HG03571 (cell line): ENCODE results near the gene PCID2.
A peak's percentile ranks its signal among the peaks of the same experiment; 100 is the strongest.

Experiments used
- ATAC-seq: cut with Tn5 transposase; IDR thresholded peaks from one replicate; pipeline ENCODE4 v1.9.1; 2021; ENCODE audit not compliant: unreplicated experiment

PCID2 gene

GRCh38 chr13:113220141-113220598, 11.7 kb upstream of the PCID2 start:
- ATAC-seq, result no peak

DNA sequence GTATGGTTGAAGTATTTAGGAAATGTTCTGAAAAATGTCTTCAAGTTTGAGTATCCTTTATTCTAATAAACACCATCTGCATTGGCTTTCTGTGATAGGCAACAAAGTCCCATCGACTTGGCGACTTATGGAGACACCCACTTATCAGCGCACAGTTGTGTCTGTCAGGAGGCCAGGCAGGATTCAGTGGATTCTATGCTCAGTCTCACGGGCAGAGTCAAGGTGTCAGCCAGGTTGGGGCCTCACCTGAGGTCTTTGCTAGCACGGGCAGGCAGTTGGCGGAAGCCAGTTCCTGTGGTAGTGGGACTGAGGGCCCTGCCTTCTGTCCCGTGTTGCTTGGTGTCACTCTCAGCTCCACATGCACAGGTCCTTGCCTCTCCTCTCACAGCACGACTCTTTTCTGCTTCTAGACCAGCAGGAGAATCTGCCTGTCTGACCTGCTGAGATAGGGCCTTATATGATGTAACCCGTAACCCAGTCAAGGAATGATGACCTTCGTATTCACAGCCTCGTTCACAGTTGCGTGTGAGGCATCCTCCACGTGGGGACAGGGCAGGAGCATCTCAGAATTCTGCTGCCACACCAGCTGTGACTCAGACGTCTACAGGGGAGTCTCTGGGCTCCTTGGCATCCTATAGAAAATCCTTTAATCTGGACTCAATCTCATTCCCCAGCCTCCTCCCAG, 10.9 kb upstream of the PCID2 start:
- ATAC-seq, result no peak

GRCh38 chr13:113218586-113218985, 10.1 kb upstream of the PCID2 start:
- ATAC-seq, result no peak

DNA sequence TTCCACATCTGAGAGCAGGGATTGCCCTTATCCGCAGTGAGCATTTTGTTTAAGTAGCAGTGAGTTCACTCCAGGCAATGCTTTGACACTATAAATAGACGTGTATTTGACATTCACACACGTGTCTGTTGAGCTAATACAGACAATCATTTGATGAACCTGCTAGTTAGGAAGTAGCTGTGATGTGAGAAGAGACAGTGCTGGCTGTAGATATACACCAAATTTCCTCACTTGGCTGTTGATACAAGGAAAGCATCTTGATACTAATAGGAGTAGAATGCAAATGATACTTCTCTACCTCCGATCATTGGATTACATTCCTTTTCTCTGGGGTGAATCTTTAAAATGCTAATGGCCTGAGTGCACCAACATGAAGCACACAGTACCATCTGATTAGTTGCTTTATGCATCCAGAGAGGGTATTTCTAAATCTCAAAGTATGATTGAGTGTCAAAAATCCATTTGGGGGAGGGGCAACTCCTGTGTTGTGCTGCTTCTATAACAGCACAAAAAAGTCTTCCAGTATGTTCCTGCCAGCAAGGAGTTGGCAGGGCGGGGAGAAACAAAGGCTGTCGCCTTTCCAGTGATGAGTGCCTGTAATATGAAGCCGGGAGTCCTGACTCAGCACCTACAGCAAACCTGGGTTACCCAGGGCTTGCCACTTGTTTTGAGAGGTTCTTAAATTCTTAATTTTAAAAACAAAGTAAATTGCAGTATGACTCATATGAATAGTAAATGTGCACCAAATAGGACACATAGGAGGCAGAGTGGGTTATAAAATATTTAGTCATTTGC, 8.0 kb upstream of the PCID2 start:
- no peak for ATAC-seq

DNA sequence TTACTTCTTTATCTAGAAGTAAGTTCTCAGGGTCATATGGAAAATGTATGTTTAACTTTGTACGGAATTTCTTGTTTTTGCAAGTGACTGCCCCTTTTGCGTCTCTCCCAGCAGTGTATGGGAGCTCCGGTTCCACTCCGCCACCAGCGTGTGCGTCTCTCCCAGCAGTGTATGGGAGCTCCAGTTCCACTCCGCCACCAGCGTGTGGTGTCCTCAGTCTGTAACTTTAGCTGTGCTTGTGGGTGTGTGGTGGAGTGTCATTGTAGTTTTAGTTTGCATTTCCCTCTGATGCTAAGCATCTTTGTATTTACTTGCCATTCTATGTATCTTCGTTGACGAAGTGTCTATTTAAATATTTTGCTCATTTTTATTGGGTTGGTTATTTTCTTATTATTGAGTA, 3.3 kb upstream of the PCID2 start:
- no peak for ATAC-seq

DNA sequence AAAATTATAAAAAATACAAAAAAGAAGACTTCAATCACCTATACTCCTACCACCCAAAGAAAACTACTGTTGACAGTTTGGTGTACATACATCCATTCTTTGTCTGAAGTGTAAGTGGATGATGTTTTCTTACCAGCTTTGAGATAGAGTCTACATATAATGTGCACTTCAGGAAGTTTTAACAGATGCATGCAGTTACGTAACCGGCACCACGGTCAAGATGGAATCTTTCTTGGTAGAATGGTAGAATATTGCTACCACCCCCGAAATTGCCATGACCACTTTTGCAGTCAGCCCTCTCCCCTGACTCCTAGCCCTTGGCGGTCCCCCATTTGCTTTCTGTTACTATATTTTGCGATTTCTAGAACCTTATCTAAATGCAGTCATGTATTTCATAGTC, 2.4 kb upstream of the PCID2 start:
- no peak for ATAC-seq

GRCh38 chr13:113209759-113210421, 1.4 kb upstream of the PCID2 start:
- peak; percentile 33 for ATAC-seq

DNA sequence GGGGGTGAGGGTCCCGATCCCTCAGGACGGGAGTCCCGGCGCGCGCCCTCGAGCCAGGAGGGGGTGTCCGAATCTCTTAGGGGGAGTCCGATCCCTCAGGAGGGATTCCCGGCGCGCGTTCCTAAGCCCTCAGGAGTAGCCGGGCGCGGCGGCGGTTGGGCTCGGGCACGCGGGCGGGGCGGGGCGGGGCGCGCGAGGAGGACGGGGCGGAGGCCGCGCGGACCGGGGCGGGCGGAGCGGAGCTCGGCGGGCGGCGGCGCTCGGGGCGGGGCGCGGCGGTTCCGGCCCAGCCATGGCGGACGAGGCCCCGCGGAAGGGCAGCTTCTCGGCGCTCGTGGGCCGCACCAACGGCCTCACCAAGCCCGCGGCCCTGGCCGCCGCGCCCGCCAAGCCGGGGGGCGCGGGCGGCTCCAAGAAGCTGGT, 878 bp upstream of the PCID2 start, which contains the start of gene CUL4A:
CUL4A (plus strand) TSS at position 278 of the 423 bp plus-strand sequence; CDS start at position 293, 15 bp downstream.
- ATAC-seq, result peak; percentile 29

- no peak for ATAC-seq
Observed at GRCh38 chr13:113207890-113208420, 514 bp downstream of the PCID2 start.

DNA sequence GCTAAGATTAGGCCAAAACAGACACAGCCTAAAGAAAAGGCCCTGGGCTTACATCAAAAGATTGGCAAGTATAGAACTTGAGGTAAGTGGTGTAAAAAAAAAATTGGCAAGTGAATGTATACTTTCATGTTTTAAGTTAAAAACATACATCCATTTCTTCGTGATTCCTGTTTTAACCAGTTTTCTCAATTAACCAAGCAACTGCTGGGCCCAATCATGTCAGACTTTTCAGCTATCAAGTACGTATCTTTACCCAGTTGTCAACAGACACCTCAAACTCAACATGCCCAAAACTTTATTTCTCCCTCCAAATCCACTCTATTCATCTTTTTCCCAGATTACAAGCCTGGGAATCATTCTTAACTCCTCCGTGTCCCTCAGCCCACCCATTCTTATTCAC, 1.0 kb downstream of the PCID2 start:
- ATAC-seq, result no peak

DNA sequence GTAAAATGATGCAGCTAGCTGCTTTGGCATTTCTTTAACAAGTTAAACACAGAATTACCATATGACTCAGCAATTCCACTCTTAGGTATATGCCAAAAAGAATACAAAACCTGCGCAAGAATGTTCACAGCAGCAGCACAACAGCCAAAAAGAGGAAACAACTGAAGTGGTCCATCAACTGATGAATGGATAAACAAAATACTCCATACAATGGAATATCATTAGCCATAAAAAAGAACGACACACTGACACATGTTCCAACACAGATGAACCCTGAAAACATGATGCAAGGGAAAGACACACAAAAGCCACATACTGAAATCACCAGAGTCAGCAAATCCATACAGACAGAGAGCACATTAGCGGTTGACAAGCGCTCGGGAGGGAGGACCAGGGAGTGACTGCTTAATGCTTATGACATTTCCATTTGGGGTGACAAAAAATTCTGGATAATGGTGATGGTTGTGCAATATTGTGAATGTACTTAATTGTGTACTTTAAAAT, 3.0 kb downstream of the PCID2 start:
- ATAC-seq, result no peak

DNA sequence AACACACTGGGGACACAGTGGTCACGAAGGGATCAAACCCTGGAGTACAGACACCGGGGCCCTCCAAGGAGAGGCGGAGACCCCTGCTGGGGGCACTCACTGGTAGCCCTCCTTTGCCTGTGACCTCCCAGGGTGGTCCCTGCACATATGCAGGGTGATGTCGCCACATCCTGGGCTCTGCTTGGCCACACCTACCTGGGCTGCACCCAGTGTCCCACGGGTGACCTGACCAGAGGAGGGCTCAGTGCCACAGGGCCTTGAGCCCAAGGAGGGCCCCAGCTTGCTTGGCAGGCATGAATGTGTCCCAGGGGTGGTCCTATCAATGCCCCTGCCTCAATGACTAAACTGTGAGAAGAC, 4.1 kb downstream of the PCID2 start:
- no peak for ATAC-seq

- ATAC-seq, result no peak
Observed at GRCh38 chr13:113203507-113204377, 4.7 kb downstream of the PCID2 start.

DNA sequence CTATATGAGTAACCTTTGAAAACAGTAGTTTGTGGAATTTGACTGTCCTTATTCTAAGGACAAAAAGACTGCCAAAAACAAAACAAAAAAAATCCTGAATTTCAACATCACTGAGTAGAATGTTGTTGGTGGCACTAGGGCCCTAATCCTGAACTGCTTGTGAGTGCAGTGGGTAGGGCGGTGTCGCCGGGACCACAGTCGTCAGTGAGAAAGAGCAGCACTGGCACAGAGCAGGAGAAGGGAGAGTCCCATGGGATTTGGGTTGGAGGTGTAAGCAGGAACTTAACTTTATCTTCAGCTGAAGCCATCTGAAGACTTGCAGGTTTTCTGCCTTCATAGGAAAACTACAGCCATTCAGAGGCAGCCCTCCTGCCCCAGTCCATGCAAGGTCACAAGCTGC, 5.6 kb downstream of the PCID2 start:
- no peak for ATAC-seq

DNA sequence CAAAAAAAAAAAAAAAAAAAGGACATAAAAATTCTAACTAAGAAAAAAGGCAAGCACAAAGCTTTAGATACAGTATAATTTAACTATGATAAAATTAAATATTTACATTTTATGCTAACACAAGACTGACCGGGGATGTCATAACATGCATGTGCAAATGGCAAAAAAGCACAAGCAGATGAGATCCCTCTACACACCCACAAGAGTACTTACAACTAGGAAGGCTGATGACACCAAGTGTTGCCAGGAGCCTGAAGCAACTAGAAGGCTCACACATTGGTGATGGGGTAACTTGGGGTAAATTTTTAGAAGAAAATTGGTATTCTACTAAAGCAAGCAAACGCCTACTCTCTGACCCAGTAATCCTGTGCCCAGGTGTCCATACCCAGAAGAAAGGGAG, 6.7 kb downstream of the PCID2 start:
- no peak for ATAC-seq

DNA sequence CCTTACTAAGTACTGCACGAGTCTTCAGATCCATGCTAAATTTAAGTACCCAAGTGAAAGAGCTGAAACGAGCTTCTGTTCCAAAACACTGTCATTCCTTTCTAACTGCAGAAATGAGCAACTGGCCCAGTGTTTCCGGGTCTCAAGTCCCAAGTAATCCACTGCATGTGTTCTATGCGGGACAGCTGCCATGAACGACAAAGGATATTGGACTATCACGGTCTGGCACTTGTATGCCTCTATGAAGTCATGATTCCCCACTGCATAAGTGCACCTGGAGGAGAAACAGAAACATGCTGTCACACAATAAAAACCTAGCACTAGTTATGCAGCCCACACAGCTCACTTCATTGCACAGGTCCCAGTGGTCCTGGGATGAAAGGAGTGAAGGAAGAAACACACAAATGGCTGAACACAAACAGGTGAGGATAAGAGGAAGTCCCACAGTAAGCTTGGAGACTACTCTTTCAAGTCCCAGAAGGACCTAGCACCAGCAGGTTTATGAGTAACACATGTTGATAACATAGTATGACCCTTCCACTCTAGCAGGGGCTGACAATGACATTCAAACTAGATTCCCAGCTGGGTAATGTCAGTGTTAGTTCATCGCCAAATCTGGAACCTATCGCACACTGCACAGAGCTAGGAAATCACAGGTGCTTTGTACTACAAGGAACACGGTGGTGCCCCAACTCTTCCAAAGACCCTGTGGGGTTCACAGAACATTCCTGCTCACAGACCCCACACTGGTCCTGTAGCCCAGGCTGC, 11.3 kb downstream of the PCID2 start:
- ATAC-seq, result no peak

DNA sequence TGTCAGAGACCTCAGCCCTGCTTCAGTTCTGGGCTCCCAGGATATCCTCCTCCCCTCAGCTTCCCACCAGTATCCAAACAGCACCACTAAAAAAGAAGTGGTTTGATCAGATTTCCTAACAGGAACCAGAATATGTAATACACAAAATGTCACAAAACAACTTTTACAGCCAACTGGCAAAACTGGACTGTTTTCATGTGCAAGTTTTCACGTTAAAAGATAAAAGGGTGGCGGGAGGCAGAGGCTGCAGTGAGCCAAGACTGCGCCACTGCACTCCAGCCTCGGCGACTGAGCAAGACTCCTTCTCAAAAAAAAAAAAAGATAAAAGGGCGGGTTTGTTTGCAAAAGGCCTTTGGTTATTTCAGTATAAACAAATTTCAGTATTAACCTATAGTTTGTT, 13.1 kb downstream of the PCID2 start:
- no peak for ATAC-seq

GRCh38 chr13:113192902-113193301, 15.6 kb downstream of the PCID2 start:
- ATAC-seq, result no peak

DNA sequence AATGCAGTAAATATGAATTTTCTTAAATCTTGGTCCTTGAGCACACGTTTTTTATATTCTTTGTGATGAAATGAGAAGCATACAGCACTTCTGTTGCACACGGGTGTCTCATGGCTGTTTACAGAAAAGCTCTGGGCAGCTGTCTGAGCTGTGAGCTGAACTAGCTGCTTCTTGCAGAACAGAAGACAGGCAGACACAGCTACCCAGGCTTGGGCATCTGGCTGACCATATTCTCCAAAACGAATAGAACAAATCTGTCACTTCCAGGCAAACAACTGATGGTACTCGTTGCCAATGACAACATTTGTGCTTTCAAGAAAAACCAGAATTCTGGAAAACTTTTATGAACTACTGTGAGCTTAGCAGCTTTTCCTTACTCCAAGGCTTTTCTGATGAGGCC, 16.2 kb downstream of the PCID2 start:
- no peak for ATAC-seq

- no peak for ATAC-seq
Observed at GRCh38 chr13:113190181-113190580, 18.3 kb downstream of the PCID2 start.
